Type B pancreatic cell (in vitro differentiated cells): ENCODE measurements around the gene DNAJB2. TPM values are rescaled to one million over a fixed set of nuclear protein-coding genes. Genes with fewer than 3 reads are reported as not detected.
"Not testable (repeated sequence)": the region's sequence is repeated elsewhere in the genome, so short reads cannot be mapped to it uniquely, and the experiment has no call there.

ENCODE experiments used
- DNase-seq: peaks from one replicate; pipeline ENCODE4 v3.0.0; 2021; ENCODE audit warnings: mixed read lengths; ENCODE audit not compliant: unreplicated experiment; ENCODE audit errors: extremely low spot score
- H3K27ac Mint-ChIP-seq: 2 replicates; pipeline ENCODE4 v1.8.0; 2021; ENCODE audit warnings: mild to moderate bottlenecking, mixed read lengths
- H3K27me3 Mint-ChIP-seq: 2 replicates; pipeline ENCODE4 v1.8.0; 2021; ENCODE audit warnings: mixed read lengths
- H3K36me3 Mint-ChIP-seq: 2 replicates; pipeline ENCODE4 v1.8.0; 2021; ENCODE audit warnings: mixed read lengths
- H3K4me1 Mint-ChIP-seq: one replicate; pipeline ENCODE4 v1.8.0; 2021; ENCODE audit warnings: mixed read lengths; ENCODE audit not compliant: unreplicated experiment
- H3K4me3 Mint-ChIP-seq: 2 replicates; pipeline ENCODE4 v1.8.0; 2021; ENCODE audit warnings: mild to moderate bottlenecking, mixed read lengths
- H3K9me3 Mint-ChIP-seq: 2 replicates; pipeline ENCODE4 v1.8.0; 2021; ENCODE audit warnings: mixed read lengths
- CTCF ChIP-seq: fragments of 200-600 bp; sonication (generic); conservative IDR thresholded peaks from 2 replicates; pipeline ENCODE4 v1.5.0; 2021; ENCODE audit warnings: antibody characterized with exemption, mild to moderate bottlenecking
- total RNA-seq: library from RNA; stranded (reverse); gene quantifications from 2 replicates; pipeline ENCODE4 v1.2.1, GENCODE V29; 2021; ENCODE audit warnings: low replicate concordance

DNAJB2 gene
- total RNA-seq, 1 donor from 2014 or later, result 68.5 TPM

GRCh38 chr2:219282943-219283581, 3.9 kb downstream of the DNAJB2 start:
- Mint-ChIP-seq H3K27me3 (no peaks in the 10 kb centered on the region), H3K4me3 (peak overlapping the region; percentile 49), H3K27ac (peak overlapping the region; percentile 73), H3K9me3 (no peaks in the 10 kb centered on the region), H3K4me1 (peaks cover 16% of the 10 kb centered on the region), H3K36me3 (peaks cover 9% of the 10 kb centered on the region)
- DNase-seq, result no peak
- no peak for TF ChIP-seq CTCF

GRCh38 chr2:219284501-219285372, 5.6 kb downstream of the DNAJB2 start:
- no peaks in the 10 kb centered on the region for H3K9me3 Mint-ChIP-seq
- peaks cover 7% of the 10 kb centered on the region for H3K4me1 Mint-ChIP-seq
- no peak for TF ChIP-seq CTCF
- H3K27me3 Mint-ChIP-seq, result no peaks in the 10 kb centered on the region
- H3K36me3 Mint-ChIP-seq, result peaks cover 9% of the 10 kb centered on the region
- no peak for DNase-seq
- no peak overlapping the region for H3K4me3 Mint-ChIP-seq
- H3K27ac Mint-ChIP-seq, result no peak overlapping the region

GRCh38 chr2:219285373-219285735, 6.2 kb downstream of the DNAJB2 start:
- Mint-ChIP-seq H3K9me3 (no peaks in the 10 kb centered on the region), H3K27me3 (no peaks in the 10 kb centered on the region), H3K4me3 (no peak overlapping the region), H3K4me1 (peaks cover 7% of the 10 kb centered on the region), H3K27ac (peak overlapping the region; percentile 46), H3K36me3 (peaks cover 9% of the 10 kb centered on the region)
- no peak for DNase-seq
- no peak for TF ChIP-seq CTCF

- peaks cover 7% of the 10 kb centered on the region for H3K4me1 Mint-ChIP-seq
- peaks cover 9% of the 10 kb centered on the region for H3K36me3 Mint-ChIP-seq
- peaks cover 2% of the 10 kb centered on the region for H3K27me3 Mint-ChIP-seq
- no peak for TF ChIP-seq CTCF
- no peak for DNase-seq
- H3K4me3 Mint-ChIP-seq, result peak overlapping the region; percentile 63
- H3K9me3 Mint-ChIP-seq, result no peaks in the 10 kb centered on the region
- H3K27ac Mint-ChIP-seq, result peak overlapping the region; percentile 91
Observed at GRCh38 chr2:219285894-219286425, 6.8 kb downstream of the DNAJB2 start.

GRCh38 chr2:219286436-219287115, 7.4 kb downstream of the DNAJB2 start:
- Mint-ChIP-seq H3K27me3 (peaks cover 6% of the 10 kb centered on the region), H3K36me3 (peaks cover 9% of the 10 kb centered on the region), H3K27ac (peak overlapping the region; percentile 91), H3K4me1 (peaks cover 7% of the 10 kb centered on the region), H3K4me3 (peak overlapping the region; percentile 63), H3K9me3 (no peaks in the 10 kb centered on the region)
- no peak for DNase-seq
- no peak for TF ChIP-seq CTCF

- H3K27ac Mint-ChIP-seq, result peak overlapping the region; percentile 91
- not testable (repeated sequence) for H3K27me3 Mint-ChIP-seq, H3K4me1 Mint-ChIP-seq, DNase-seq, H3K9me3 Mint-ChIP-seq, H3K4me3 Mint-ChIP-seq, H3K36me3 Mint-ChIP-seq
Observed at GRCh38 chr2:219287116-219287440, 7.9 kb downstream of the DNAJB2 start.
